HepG2 (cell line): ENCODE data around the gene DPH2. TPM values are rescaled to one million over a fixed set of nuclear protein-coding genes. Genes with fewer than 3 reads are reported as not detected.
A peak's percentile ranks its signal among the peaks of the same experiment; 100 is the strongest.

Experiments used
- CENPT ChIP-seq: sonication (generic); formaldehyde crosslinking; IDR thresholded peaks from 2 replicates; pipeline ENCODE4 v1.8.0; 2022; ENCODE audit warnings: low read depth, mild to moderate bottlenecking, moderate library complexity, missing genetic modification reagents
- ELF4 ChIP-seq: sonication (generic); formaldehyde crosslinking; IDR thresholded peaks from 2 replicates; pipeline ENCODE4 v1.5.0; 2020; ENCODE audit warnings: missing genetic modification reagents, mild to moderate bottlenecking, moderate library complexity, borderline replicate concordance
- ERF ChIP-seq: IDR thresholded peaks from 2 replicates; pipeline ENCODE4 v1.6.1; 2018; ENCODE audit warnings: missing biosample characterization, missing genetic modification reagents
- GABPA ChIP-seq, 2 experiments: IDR thresholded peaks; 2 replicates each; pipeline ENCODE4 v1.6.1; 2011 to 2016; ENCODE audit warnings: low read depth in 2 of 2, low read length in 1 of 2, missing biosample characterization in 1 of 2, missing genetic modification characterization in 1 of 2
- GATAD2A ChIP-seq: IDR thresholded peaks from 2 replicates; pipeline ENCODE4 v1.6.1; 2016
- HIVEP1 ChIP-seq: sonication (generic); formaldehyde crosslinking; IDR thresholded peaks from 2 replicates; pipeline ENCODE4 v1.4.0; 2020; ENCODE audit warnings: mild to moderate bottlenecking, missing genetic modification reagents
- IKZF1 ChIP-seq: fragments of 450-650 bp; IDR thresholded peaks from 2 replicates; pipeline ENCODE4 v1.7.1; 2016
- MAF1 ChIP-seq: sonication (generic); formaldehyde crosslinking; IDR thresholded peaks from 2 replicates; pipeline ENCODE4 v1.5.0; 2020; ENCODE audit warnings: missing genetic modification reagents, borderline replicate concordance
- NFIB ChIP-seq: sonication (generic); formaldehyde crosslinking; IDR thresholded peaks from 2 replicates; pipeline ENCODE4 v1.9.0; 2021; ENCODE audit warnings: missing genetic modification reagents, mild to moderate bottlenecking, borderline replicate concordance
- PBX2 ChIP-seq: IDR thresholded peaks from 2 replicates; pipeline ENCODE4 v1.6.1; 2016; ENCODE audit warnings: control low read depth
- PCBP2 ChIP-seq: fragments of 200-400 bp; formaldehyde crosslinking; optimal IDR thresholded peaks from 2 replicates; pipeline ENCODE3; 2018; ENCODE audit warnings: low read length, low read depth; ENCODE audit not compliant: poor library complexity, severe bottlenecking
- RAD51 ChIP-seq: fragments of 450-650 bp; IDR thresholded peaks from 2 replicates; pipeline ENCODE4 v1.6.1; 2016; ENCODE audit warnings: borderline replicate concordance
- REXO4 ChIP-seq: sonication (generic); formaldehyde crosslinking; IDR thresholded peaks from 2 replicates; pipeline ENCODE4 v1.8.0; 2022; ENCODE audit warnings: missing genetic modification reagents, mild to moderate bottlenecking, borderline replicate concordance
- SNRNP70 ChIP-seq: fragments of 200-400 bp; formaldehyde crosslinking; IDR thresholded peaks from 2 replicates; pipeline ENCODE4 v1.6.1; 2017; ENCODE audit warnings: mild to moderate bottlenecking, low read depth, low read length, moderate library complexity
- STAG1 ChIP-seq: sonication (generic); formaldehyde crosslinking; IDR thresholded peaks from 2 replicates; pipeline ENCODE4 v1.4.0; 2020; ENCODE audit warnings: missing genetic modification reagents
- ZBTB2 ChIP-seq: sonication (generic); formaldehyde crosslinking; IDR thresholded peaks from 2 replicates; pipeline ENCODE4 v1.8.0; 2022; ENCODE audit warnings: low read depth, missing genetic modification reagents
- ZNF234 ChIP-seq: sonication (generic); formaldehyde crosslinking; conservative IDR thresholded peaks from 2 replicates; pipeline ENCODE4 v1.5.1; 2020; ENCODE audit warnings: mild to moderate bottlenecking, missing genetic modification reagents
- ZNF350 ChIP-seq: sonication (generic); formaldehyde crosslinking; IDR thresholded peaks from 2 replicates; pipeline ENCODE4 v1.4.0; 2020; ENCODE audit warnings: mild to moderate bottlenecking, low read depth, missing genetic modification reagents, borderline replicate concordance
- ZNF354B ChIP-seq: sonication (generic); formaldehyde crosslinking; IDR thresholded peaks from 2 replicates; pipeline ENCODE4 v1.8.0; 2022; ENCODE audit warnings: mild to moderate bottlenecking, missing genetic modification reagents
- ZNF749 ChIP-seq: sonication (generic); formaldehyde crosslinking; IDR thresholded peaks from 2 replicates; pipeline ENCODE4 v1.8.0; 2022; ENCODE audit warnings: mild to moderate bottlenecking, missing genetic modification reagents, moderate library complexity, borderline replicate concordance
- polyA plus RNA-seq, 8 experiments: library from polyadenylated mRNA; depleted of rRNA in 3 of 8; stranded (reverse) in 7 of 8; unstranded in 1 of 8; fragments of >200 nt; fragmentation: Illumina TruSeq in 4 of 8; extraction: Trizol in 4 of 8; gene quantifications; 2 replicates each; pipeline versions ENCODE4 v1.2.1 to v1.2.3, GENCODE V29; 2011 to 2016; ENCODE audit warnings: low read depth in 4 of 8, missing spikeins in 1 of 8, mixed read lengths in 1 of 8; ENCODE audit not compliant: insufficient read depth in 1 of 8
- total RNA-seq, 5 experiments: library from RNA; depleted of rRNA; stranded (reverse); fragments of >200 nt; fragmentation: Illumina TruSeq; extraction: Trizol; gene quantifications; 2 replicates each; pipeline ENCODE4 v1.2.3, GENCODE V29; 2016; ENCODE audit warnings: low read depth in 1 of 5
- TF ChIP-seq, protein P1 (sequence below): sonication (generic); formaldehyde crosslinking; IDR thresholded peaks from 2 replicates; pipeline ENCODE4 v1.9.0; 2022; ENCODE audit warnings: missing genetic modification reagents, mild to moderate bottlenecking, borderline replicate concordance
- TF ChIP-seq, protein P2 (sequence below): sonication (generic); formaldehyde crosslinking; conservative IDR thresholded peaks from 2 replicates; pipeline ENCODE4 v1.4.0; 2020; ENCODE audit warnings: missing genetic modification reagents
- TF ChIP-seq, protein P3 (sequence below): sonication (generic); formaldehyde crosslinking; IDR thresholded peaks from 2 replicates; pipeline ENCODE4 v1.5.0; 2020; ENCODE audit warnings: missing genetic modification reagents, mild to moderate bottlenecking, borderline replicate concordance

The DPH2 gene
- total and polyA plus RNA-seq, 2 of the 13 experiments (the other 11 are each of a cell fraction or from before 2014, with no cell fraction given), result 32.2 to 38.3 TPM

DNA sequence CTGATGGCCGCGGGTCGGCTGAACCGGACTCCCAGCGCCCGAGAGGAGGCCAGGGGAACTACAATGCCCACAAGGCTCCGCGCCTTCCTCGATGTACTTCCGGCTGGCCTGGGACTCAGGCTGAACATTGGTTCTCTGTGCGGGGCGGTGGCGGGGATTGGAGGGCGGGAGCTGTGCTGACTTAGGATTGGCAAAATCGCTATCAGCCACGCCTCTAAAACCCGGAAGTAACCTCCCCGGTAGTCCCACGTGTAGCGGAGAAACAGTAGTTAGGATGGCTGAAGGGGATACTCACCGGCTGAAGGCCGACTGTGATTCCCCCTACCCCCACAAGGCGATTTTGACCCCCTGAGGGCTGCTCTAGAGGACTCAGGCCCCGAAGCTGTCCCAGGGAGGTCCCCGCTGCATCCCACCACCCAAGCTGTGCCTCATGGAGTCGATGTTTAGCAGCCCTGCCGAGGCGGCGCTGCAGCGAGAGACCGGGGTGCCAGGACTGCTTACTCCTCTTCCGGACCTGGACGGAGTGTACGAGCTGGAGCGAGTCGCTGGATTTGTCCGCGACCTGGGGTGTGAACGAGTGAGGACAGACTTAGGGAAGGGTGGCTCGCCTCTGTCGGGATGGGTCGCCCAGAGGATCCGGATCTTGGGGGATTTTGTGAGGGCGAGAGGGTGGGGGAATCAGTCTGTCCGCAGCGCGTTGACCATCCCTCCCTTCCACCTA, at the start of gene DPH2 (continued):
- TF ChIP-seq ZBTB2 (no peak), ZNF234 (no peak), ZNF354B (no peak), NFIB (CRISPR knock-in tag) (0 out of 2 replicates have a peak, but pooled peaks have one; percentile 62), PCBP2 (no peak), MAF1 (CRISPR knock-in tag) (no peak), GATAD2A (CRISPR knock-in tag) (no peak), IKZF1 (no peak), ERF (CRISPR knock-in tag) (peak; percentile 19; the same call in 1 of the 2 replicates), HIVEP1 (peak; percentile 44; the same call in 1 of the 2 replicates), STAG1 (no peak), RAD51 (no peak), SNRNP70 (no peak), PBX2 (CRISPR knock-in tag) (no peak), CENPT (CRISPR knock-in tag) (no peak), REXO4 (CRISPR knock-in tag) (no peak), ZNF749 (CRISPR knock-in tag) (no peak), ZNF350 (CRISPR knock-in tag) (no peak), ELF4 (CRISPR knock-in tag) (no peak), GABPA (IDR thresholded peaks at IDR 0.05; ENCODE audit: low read depth, low read length) (no peak), GABPA (CRISPR knock-in tag; IDR thresholded peaks at IDR 0.05; ENCODE audit: low read depth) (peak; percentile 97)
- TF ChIP-seq, protein P1, sequence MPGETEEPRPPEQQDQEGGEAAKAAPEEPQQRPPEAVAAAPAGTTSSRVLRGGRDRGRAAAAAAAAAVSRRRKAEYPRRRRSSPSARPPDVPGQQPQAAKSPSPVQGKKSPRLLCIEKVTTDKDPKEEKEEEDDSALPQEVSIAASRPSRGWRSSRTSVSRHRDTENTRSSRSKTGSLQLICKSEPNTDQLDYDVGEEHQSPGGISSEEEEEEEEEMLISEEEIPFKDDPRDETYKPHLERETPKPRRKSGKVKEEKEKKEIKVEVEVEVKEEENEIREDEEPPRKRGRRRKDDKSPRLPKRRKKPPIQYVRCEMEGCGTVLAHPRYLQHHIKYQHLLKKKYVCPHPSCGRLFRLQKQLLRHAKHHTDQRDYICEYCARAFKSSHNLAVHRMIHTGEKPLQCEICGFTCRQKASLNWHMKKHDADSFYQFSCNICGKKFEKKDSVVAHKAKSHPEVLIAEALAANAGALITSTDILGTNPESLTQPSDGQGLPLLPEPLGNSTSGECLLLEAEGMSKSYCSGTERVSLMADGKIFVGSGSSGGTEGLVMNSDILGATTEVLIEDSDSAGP (CRISPR knock-in tag), result no peak; the same call in 1 of the 2 replicates
- TF ChIP-seq, protein P2, sequence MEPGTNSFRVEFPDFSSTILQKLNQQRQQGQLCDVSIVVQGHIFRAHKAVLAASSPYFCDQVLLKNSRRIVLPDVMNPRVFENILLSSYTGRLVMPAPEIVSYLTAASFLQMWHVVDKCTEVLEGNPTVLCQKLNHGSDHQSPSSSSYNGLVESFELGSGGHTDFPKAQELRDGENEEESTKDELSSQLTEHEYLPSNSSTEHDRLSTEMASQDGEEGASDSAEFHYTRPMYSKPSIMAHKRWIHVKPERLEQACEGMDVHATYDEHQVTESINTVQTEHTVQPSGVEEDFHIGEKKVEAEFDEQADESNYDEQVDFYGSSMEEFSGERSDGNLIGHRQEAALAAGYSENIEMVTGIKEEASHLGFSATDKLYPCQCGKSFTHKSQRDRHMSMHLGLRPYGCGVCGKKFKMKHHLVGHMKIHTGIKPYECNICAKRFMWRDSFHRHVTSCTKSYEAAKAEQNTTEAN (CRISPR knock-in tag), result no peak
- TF ChIP-seq, protein P3, sequence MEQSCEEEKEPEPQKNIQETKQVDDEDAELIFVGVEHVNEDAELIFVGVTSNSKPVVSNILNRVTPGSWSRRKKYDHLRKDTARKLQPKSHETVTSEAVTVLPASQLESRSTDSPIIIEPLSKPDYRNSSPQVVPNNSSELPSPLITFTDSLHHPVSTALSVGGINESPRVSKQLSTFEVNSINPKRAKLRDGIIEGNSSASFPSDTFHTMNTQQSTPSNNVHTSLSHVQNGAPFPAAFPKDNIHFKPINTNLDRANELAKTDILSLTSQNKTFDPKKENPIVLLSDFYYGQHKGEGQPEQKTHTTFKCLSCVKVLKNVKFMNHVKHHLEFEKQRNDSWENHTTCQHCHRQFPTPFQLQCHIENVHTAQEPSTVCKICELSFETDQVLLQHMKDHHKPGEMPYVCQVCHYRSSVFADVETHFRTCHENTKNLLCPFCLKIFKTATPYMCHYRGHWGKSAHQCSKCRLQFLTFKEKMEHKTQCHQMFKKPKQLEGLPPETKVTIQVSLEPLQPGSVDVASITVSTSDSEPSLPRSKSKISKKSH (CRISPR knock-in tag), result no peak; the same call in 1 of the 2 replicates
